ENCODE results near the gene MSL2.
"Not testable (repeated sequence)": the region's sequence is repeated elsewhere in the genome, so short reads cannot be mapped to it uniquely, and the experiment has no call there.

MSL2 gene

DNA sequence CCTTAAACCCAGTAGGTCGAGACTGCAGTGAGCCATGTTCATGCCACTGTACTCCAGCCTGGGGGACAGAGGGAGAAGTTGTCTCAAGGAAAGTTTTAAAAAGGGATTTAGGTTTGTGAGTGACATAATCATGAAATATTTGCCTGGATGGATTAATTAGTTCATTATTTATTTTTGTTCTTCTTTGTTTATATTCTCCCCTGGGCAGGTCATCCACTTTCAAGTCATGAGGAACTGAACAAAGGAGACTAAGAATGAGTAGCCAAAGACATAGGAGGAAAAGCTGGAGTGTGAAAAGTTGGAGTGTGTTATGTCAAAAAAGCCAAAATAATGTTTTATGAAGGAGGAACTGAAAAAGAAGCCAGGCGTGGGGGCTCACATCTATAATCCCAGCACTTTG is 36.3 kb upstream of the MSL2 start:
- TF ChIP-seq, protein P1, sequence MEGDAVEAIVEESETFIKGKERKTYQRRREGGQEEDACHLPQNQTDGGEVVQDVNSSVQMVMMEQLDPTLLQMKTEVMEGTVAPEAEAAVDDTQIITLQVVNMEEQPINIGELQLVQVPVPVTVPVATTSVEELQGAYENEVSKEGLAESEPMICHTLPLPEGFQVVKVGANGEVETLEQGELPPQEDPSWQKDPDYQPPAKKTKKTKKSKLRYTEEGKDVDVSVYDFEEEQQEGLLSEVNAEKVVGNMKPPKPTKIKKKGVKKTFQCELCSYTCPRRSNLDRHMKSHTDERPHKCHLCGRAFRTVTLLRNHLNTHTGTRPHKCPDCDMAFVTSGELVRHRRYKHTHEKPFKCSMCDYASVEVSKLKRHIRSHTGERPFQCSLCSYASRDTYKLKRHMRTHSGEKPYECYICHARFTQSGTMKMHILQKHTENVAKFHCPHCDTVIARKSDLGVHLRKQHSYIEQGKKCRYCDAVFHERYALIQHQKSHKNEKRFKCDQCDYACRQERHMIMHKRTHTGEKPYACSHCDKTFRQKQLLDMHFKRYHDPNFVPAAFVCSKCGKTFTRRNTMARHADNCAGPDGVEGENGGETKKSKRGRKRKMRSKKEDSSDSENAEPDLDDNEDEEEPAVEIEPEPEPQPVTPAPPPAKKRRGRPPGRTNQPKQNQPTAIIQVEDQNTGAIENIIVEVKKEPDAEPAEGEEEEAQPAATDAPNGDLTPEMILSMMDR (conservative IDR thresholded peaks at IDR 0.05; ENCODE audit: low read length), result no peak
- H3K4me3 ChIP-seq (ENCODE audit: low read length), result no peak overlapping the region
- no peak for DNase-seq (ENCODE audit: low read depth)

GRCh38 chr3:136222746-136223145 is 26.6 kb upstream of the MSL2 start:
- DNase-seq (ENCODE audit: low read depth), result peak; percentile 57
- H3K4me3 ChIP-seq (ENCODE audit: low read length), result not testable (repeated sequence)

DNA sequence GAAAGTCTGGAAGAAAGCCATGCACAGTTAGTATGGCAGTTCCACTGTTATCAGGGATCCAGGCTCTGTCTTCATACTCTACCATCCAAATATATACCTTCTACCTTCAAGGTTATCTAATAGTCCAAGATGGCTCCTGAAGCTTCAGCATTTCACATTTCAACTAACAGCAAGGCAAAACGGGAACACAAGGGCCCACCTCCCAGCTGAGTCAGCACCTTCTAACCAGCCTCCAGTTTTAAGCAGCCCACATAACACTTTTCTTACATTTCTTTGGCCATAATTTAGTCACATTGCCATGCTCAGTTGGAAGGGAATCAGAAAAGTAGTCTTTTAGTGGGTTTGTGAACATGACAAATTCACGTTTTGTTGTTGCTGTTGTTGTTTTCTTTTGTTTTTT is 15.4 kb upstream of the MSL2 start:
- DNase-seq (ENCODE audit: low read depth), result no peak
- no peak overlapping the region for H3K4me3 ChIP-seq (ENCODE audit: low read length)
- TF ChIP-seq, protein P1 (conservative IDR thresholded peaks at IDR 0.05; ENCODE audit: low read length), result no peak

GRCh38 chr3:136209921-136210320 is 13.8 kb upstream of the MSL2 start:
- TF ChIP-seq, protein P1 (conservative IDR thresholded peaks at IDR 0.05; ENCODE audit: low read length), result no peak
- H3K4me3 ChIP-seq (ENCODE audit: low read length), result no peak overlapping the region
- peak; percentile 69 for DNase-seq (ENCODE audit: low read depth)

DNA sequence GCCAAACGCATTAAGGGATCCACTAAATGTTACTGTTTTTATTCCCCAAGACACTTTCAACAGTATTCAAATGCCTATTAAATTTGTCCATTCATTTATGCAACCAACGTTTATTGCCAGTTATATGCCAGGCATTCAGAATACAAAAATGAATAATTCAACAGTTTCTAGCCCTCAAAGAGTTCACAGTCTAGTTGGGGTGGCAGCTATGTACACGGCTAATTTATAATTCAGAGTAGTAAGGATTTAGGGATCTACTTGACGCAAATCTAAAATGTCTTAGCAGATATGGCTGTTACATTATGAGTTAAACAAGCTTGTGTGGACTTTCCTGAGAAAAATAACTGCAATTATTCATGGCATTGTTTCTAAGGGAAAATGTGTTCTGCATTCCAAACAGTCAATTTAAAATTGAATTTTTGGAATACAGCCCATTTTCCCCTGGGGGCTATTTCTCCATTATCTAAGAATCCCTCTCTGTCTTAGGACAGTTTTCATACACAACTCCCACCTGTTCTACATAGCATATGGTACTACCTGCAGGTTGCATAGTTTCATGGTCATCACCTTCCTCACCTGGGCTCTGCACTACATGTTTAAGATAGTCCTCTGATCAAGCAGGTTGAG is 11.5 kb upstream of the MSL2 start:
- no peak for DNase-seq (ENCODE audit: low read depth)
- TF ChIP-seq, protein P1 (conservative IDR thresholded peaks at IDR 0.05; ENCODE audit: low read length), result no peak
- H3K4me3 ChIP-seq (ENCODE audit: low read length), result no peak overlapping the region

- not testable (repeated sequence) for H3K4me3 ChIP-seq (ENCODE audit: low read length)
- DNase-seq (ENCODE audit: low read depth), result peak; percentile 73
Observed at GRCh38 chr3:136199219-136199618, 3.1 kb upstream of the MSL2 start.

- H3K4me3 ChIP-seq (ENCODE audit: low read length); DNase-seq (ENCODE audit: low read depth): not testable (repeated sequence)
Observed at GRCh38 chr3:136198462-136199078, 2.4 kb upstream of the MSL2 start.

GRCh38 chr3:136197159-136197793 is 1.1 kb upstream of the MSL2 start:
- TF ChIP-seq, protein P1 (conservative IDR thresholded peaks at IDR 0.05; ENCODE audit: low read length), result no peak
- DNase-seq (ENCODE audit: low read depth), result no peak
- peak overlapping the region; percentile 94 for H3K4me3 ChIP-seq (ENCODE audit: low read length)

Data from AG10803 (cell line).